Measurements from ENCODE around the gene LNX2.

Gene LNX2

GRCh38 chr13:27497563-27498230 is 122.6 kb downstream of the LNX2 start:
- no peak for DNase-seq

DNA sequence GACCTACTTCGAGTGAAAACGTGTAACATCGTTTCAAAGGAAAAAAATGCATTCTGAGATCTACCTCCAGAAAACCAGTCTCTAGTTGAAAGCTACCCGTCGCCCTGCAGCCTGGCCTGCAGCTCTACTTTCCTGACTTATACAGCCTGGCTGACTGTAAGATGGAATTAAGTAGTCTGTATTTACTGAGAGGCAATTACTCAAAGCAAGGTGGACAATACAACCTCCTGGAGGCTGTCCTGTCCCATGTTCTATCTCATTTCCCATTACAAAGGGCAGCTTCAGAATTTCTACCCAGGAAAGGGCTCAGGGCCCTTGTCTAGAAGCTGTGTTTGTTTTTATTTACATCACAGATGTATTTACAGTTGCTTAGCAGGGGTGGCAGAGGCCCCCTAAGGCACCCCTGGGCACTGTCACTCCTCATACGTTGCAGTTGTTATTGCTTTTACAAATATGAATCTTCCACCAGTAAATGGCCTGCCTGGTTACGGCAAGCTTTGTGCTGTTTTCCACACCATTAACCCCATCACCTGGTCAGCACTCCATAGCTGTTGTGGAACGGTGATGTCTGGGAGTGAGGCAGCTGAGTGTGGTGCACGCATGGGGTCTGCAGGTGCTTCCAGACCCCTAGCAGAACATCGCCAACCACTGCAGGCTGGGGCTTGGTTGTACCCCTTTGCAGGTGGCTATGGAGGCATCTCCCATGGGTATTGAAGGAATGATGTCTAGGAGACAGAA is 123.6 kb downstream of the LNX2 start:
- DNase-seq: no peak

DNA sequence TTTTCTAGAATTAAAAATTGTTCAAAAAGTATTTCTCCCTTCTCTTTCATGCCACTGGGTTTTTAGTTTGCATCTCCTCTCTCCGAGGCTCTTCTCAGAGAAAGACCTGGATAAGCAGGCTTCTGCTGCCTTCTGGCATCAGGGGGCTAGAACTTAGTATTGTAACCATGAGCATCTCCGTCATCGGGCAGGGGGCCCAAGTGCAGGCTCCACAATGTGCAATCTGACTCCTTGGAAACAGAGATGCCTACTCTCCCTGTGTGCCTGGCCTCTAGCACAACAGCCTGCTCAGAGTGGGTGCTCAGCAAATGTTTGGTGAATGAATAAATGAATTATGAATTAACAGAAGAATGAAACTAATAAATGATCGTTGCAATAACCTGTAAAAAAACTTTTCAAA is 124.3 kb downstream of the LNX2 start:
- no peak for DNase-seq

Data from SHP77 treated with DMSO at 0.1 percent for 48 hours (cell line).